Measurements from ENCODE around the gene CDC42SE2.
"Not testable (repeated sequence)": the region's sequence is repeated elsewhere in the genome, so short reads cannot be mapped to it uniquely, and the experiment has no call there.

The CDC42SE2 gene

GRCh38 chr5:131371835-131372234, 108.0 kb downstream of the CDC42SE2 start:
- DNase-seq = no peak

DNA sequence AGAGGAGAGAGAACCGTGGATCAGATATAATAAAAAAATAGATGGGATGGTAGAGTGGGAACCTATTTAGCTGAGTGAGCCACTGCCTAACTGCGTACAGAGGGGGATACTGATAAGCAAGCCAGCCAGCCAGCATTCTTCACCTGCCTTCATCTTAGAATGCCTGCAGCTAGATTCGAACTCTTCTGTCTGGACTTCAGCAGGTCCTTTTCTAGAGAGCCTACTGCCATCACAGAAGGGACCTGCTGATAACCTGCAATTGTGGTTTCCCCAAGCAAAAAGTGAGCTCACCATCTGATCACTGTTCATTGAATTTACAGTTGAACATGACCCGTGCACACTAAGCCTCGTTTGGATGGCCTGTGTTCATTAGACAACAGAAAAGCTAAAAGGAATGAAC, 109.4 kb downstream of the CDC42SE2 start:
- no peak for DNase-seq

GRCh38 chr5:131375351-131375750, 111.5 kb downstream of the CDC42SE2 start:
- no peak for DNase-seq

DNA sequence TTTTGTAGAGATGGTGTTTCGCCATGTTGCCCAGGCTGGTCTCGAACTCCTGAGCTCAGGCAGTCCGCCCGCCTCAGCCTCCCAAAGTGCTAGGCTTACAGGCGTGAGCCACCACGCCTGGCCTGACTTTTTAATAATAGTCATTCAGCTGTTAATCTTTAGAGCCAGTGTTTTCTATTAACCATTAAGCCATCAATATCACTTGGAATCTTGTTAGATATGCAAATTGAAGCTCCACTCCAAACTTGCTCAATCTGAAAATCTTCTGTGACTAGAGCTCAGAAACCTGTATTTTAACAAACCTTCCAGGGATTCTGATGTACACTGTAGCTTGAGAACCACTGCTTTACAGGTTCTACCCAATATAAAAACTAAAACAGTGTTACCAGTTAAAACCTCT, 113.5 kb downstream of the CDC42SE2 start:
- DNase-seq = no peak

DNA sequence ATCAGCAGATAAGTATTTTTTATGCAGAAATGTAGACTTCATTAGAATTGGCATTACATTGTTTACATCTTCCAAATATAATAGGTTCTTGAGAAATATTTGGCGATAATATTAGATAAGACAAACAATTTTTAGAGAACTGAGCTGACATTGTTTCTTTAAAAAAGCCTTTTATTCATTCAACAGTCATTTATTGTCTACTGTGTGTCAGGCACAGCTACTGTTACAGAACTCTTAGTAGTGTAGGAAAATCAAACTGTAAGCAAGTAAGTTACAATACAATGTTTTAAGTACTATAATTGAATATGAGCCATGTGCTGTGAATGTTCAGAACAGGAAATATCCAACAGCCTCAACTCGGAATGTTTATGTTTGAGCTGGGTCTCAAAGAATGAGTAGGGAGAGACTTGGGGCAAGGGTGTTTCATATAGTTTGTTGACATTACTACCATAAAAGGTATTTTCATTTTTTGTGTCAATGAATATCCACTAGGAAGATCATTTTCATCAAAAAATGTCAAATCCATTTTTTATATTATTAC, 114.0 kb downstream of the CDC42SE2 start:
- no peak for DNase-seq

- DNase-seq = peak in 1 of 2 donors; percentile 47
Observed at GRCh38 chr5:131378721-131379541, 115.1 kb downstream of the CDC42SE2 start.

DNA sequence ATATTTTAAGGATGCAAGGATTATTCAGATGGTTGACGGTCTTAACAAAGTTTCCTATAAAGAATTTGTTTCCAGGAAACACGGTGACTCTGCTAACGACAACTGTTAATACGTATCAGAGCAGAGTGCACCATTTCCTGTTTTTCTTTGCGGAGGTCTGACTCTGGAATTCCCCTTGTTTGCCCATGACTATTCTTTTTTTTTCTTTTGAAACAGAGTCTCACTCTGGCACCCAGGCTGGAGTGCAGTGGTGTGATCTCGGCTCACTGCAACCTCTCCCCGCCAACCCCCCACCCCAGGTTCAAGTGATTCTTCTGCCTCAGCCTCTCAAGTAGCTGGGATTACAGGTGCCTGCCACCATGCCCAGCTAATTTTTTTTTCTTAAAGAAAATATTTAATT, 115.9 kb downstream of the CDC42SE2 start:
- DNase-seq = peak in 1 of 2 donors; percentile 90

DNA sequence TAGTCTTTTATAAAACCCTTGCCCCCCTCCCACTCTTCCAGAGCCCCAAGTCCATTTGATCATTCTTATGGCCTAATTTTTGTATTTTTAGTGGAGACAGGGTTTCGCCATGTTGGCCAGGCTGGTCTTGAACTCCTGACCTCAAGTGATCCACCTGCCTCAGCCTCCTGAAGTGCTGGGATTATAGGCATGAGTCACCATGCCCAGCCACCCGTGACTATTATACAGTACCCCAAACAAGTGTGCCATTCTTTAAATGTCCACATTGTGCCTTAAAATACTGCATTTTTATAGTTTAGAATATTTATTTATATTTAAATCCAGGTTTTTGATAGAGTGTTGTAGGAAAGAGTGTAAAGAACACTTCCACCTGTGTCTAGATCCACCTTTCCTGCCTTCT, 116.4 kb downstream of the CDC42SE2 start:
- not testable (repeated sequence) for DNase-seq

DNA sequence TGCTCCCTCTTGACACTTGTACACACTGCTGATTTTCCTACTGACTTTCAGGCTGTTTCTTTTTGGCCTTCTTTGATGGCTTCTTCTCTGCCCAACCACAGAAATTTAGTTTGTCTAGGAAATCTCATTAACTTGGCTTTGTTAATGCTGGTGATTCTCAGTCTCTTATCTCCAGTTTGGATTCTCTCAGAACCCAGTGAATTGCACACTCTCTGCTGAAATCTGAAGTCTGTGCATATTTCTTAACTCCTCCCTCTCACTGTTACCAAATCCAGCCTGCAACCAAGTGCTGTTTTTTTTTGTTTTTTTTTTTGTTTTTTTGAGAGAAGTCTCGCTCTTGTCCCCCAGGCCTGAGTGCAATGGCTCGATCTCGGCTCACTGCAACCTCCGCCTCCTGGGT, 117.2 kb downstream of the CDC42SE2 start:
- no peak for DNase-seq

- no peak for DNase-seq
Observed at GRCh38 chr5:131381777-131382176, 117.9 kb downstream of the CDC42SE2 start.

GRCh38 chr5:131382407-131383395, 118.8 kb downstream of the CDC42SE2 start:
- DNase-seq = peak in 1 of 2 donors; percentile 81

- DNase-seq = no peak
Observed at GRCh38 chr5:131384173-131384572, 120.3 kb downstream of the CDC42SE2 start.

GRCh38 chr5:131384616-131385214, 120.9 kb downstream of the CDC42SE2 start:
- no peak for DNase-seq

GRCh38 chr5:131386124-131386523, 122.3 kb downstream of the CDC42SE2 start:
- DNase-seq = no peak

DNA sequence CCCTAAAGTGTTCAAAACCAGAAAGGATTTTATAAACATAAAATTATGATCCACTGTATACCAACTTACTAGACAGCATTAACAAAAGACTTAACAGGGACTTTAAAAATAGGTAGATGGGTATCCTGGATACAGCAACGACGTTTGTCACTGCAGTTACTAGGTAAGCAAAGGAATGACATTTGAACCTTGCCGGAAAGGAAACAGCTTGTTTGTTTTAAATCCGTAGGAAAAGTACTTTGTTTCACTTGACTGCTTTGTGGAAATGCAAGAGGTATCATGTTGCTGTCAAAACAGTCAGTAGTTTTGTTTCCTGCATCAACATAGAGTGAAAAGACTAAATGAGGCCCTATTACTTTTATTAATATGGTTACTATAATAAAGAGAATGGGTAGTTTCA, 122.9 kb downstream of the CDC42SE2 start:
- no peak for DNase-seq

DNA sequence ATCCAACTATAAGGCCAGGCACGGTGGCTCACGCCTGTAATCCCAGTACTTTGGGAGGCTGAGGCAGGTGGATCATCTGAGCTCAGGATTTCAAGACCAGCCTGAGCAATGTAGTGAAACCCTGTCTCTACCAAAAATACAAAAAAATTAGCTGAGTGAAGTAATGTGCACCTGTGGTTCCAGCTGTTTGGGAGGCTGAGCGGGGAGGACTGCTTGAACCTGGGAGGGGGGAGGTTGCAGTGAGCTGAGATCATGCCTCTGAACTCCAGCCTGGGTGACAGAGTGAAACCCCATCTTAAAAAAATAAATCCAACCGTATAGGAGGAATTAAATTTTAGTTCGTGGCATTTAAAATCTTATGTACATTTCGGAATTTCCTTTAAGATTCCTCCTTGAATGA, 123.4 kb downstream of the CDC42SE2 start:
- DNase-seq = no peak

DNA sequence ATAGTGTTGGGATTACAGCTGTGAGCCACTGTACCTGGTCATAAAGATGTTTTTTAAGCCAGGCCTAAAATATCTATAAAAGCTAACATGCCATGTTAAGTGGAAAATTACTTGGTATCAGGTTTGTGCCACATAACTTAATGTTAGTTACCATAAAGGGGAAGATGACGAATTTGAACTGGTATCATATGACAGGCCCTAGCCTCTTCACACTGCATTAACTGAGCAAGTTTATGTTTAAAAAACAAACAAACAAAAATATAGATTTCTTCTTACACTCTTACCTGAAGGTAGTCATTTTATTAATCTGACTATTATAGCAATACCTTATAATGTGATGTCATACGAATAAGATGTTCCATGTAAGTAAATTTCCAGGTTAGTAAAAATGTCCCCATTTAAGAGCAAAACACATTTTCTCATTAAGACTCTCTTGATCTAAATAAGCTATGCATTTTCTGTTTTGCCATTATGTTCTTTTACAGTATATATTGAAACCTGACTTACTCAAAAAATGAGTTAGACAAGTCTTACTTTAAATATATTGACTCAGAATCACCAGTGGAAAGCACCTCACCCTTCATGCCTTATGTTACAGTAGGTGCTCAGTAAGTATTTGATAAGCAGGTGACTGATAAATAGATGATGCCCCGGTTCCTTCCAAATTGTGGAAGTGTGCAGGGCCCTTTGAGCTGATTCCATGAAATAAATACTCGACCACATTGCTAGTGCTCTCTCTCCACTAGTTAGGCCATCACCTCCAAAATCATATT, 125.4 kb downstream of the CDC42SE2 start:
- DNase-seq = no peak

- no peak for DNase-seq
Observed at GRCh38 chr5:131389869-131390265, 126.0 kb downstream of the CDC42SE2 start.

DNA sequence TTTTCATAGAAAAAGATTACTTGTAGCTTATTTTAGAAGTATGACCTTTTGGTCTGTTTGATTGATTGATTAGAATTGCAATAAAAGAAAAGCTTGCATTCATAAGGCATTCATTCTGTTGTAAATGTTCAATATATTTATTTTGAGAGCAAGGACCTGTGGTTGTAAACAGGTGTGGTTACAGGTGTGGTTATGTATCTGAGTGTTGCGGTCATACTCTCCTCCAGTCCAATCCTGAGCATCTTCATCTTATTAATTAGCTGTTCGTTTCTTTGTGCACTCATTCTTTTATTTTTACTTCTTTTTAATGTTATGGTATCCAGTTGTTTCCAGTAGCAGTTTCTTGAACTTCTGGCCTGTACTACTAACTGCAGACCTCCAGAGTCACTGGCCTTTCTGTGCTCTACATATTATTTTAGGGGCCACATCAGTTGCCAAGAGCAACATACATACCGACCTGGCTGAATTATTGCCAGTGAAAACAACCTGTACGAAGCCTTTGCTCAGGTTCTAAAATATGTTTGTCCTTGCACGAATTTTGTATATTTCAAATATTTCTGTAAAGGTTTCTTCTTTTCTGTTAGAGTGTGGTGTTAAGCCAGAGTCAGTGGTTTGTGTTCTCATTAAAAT, 128.7 kb downstream of the CDC42SE2 start:
- DNase-seq = no peak

DNA sequence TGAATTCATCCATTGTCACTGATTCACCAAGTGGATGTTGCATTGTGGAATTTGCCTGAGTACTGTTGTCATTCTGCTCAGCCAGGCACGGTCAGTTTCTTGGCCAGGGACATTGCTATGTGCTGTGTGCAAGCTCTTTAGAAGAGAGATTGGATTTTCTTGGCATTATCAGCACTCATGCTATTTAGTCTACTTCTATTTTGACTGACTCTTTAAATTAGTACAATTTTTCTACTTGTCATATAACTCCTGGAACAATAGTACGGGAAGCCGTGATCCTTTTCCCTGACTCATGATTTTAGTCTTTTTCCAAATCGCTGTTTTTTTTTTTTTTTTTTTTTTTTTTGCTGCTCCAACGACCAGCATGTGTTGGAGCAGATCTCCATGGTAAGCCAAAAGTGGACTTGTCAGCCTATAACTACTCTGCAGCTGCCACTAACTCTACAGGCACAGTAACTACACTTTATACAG, 129.7 kb downstream of the CDC42SE2 start:
- no peak for DNase-seq

- no peak for DNase-seq
Observed at GRCh38 chr5:131394128-131394527, 130.3 kb downstream of the CDC42SE2 start.

DNA sequence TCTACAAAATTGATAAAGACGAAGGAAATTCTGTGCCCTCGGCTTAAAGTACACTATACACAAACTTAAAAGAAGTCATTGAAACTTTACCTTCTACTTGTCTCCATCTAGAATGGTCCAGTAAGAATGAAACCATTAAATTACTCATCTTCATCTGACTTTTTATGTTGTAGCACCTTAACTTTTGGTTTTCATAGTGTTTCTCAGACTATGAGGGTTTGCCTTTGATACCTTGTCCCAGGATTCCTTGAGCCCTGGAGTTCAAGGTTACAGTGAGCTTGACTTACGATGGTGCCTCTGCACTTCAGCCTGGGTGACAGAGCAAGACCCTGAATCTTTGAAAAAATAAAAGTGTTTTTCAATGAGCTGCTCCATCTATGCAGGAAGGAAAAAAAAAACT, 132.2 kb downstream of the CDC42SE2 start:
- DNase-seq = no peak
